Measurements from ENCODE around the gene EHMT1. TPM values are rescaled to one million over a fixed set of nuclear protein-coding genes. Genes with fewer than 3 reads are reported as not detected.
"Not testable (repeated sequence)": the region's sequence is repeated elsewhere in the genome, so short reads cannot be mapped to it uniquely, and the experiment has no call there.

EHMT1 gene
- total RNA-seq, 1 donor from 2014 or later = 64.5 TPM

DNA sequence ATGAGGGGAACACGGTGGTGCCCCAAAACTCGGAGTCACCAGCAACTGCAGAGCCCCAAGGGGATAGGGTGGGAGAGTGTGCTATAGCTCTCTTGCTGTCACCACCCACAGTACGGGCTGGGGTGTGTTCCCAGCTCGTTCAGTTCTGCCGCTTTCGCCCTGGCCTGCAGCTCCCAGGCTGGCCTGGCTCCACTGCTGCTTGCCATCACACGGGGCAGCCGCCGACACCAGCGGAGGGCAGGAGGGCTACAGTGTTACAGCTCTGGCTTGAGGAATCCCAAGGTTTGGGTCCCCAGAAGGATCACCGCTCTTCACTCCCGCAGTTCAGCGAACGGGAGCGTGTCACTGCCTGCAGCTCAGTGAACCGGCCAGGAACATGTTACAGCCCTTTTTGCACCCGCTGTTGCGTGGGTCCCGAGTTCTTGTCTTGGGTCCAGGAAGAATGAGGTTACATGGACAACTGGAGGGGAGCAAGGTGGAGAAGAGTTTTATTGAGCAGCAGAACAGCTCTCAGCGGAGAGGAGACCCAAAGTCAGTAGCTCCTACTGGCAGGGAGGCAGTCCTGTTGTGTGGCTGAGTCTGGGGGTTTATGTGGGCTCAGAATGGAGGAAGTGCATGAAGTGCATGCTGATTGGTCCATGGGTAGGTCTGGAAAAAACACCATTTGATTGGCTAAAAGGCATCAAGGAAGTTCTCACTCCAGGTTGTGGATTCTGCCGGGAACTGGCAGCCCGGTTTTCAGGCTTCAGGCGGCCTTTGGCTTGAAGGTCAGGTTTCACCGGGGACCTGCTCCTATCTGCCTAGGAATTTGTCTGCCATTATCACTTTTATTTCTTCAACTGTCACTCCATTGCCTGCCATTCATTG lies 113.4 kb downstream of the EHMT1 start:
- H3K79me2 ChIP-seq (ENCODE audit: insufficient read depth, low read length) = peaks cover 44% of the 10 kb centered on the region
- no peaks in the 10 kb centered on the region for H3K4me1 ChIP-seq (ENCODE audit: insufficient read depth, low read length)
- H3K9ac ChIP-seq (ENCODE audit: low read length) = no peak overlapping the region
- FAIRE-seq = no peak
- no peak overlapping the region for H3K4me3 ChIP-seq (ENCODE audit: insufficient read depth, low read depth, low read length)
- H4K20me1 ChIP-seq (ENCODE audit: insufficient read depth, low read length) = peaks cover 43% of the 10 kb centered on the region
- Mint-ChIP-seq H3K4me3 (ENCODE audit: unreplicated experiment) (no peak overlapping the region), H3K9me3 (ENCODE audit: unreplicated experiment) (peaks cover 4% of the 10 kb centered on the region), H3K27ac (ENCODE audit: unreplicated experiment) (no peak overlapping the region), H3K27me3 (ENCODE audit: low read depth, unreplicated experiment) (no peaks in the 10 kb centered on the region), H3K4me1 (ENCODE audit: low read depth, unreplicated experiment) (peaks cover 7% of the 10 kb centered on the region), H3K36me3 (ENCODE audit: low read depth, unreplicated experiment) (peaks cover 50% of the 10 kb centered on the region)
- peaks cover 6% of the 10 kb centered on the region for H3K36me3 ChIP-seq (ENCODE audit: insufficient read depth, low read length)
- DNase-seq (ENCODE audit: low read depth) = no peak
- H3K4me2 ChIP-seq (ENCODE audit: low read length) = no peak overlapping the region
- no peak overlapping the region for H3K27ac ChIP-seq (ENCODE audit: low read depth, low read length)
- no peaks in the 10 kb centered on the region for H3K27me3 ChIP-seq (ENCODE audit: insufficient read depth, low read length)
- no peak overlapping the region for H2AFZ ChIP-seq (ENCODE audit: low read depth, low read length)
- H3K9me3 ChIP-seq (ENCODE audit: insufficient read depth, low read depth, low read length) = no peaks in the 10 kb centered on the region
- no peak for TF ChIP-seq EZH2 (IDR thresholded peaks at IDR 0.05; ENCODE audit: insufficient read depth, low read length)
- TF ChIP-seq, protein P1, sequence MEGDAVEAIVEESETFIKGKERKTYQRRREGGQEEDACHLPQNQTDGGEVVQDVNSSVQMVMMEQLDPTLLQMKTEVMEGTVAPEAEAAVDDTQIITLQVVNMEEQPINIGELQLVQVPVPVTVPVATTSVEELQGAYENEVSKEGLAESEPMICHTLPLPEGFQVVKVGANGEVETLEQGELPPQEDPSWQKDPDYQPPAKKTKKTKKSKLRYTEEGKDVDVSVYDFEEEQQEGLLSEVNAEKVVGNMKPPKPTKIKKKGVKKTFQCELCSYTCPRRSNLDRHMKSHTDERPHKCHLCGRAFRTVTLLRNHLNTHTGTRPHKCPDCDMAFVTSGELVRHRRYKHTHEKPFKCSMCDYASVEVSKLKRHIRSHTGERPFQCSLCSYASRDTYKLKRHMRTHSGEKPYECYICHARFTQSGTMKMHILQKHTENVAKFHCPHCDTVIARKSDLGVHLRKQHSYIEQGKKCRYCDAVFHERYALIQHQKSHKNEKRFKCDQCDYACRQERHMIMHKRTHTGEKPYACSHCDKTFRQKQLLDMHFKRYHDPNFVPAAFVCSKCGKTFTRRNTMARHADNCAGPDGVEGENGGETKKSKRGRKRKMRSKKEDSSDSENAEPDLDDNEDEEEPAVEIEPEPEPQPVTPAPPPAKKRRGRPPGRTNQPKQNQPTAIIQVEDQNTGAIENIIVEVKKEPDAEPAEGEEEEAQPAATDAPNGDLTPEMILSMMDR (IDR thresholded peaks at IDR 0.05; ENCODE audit: insufficient read depth, low read depth, low read length) = no peak

DNA sequence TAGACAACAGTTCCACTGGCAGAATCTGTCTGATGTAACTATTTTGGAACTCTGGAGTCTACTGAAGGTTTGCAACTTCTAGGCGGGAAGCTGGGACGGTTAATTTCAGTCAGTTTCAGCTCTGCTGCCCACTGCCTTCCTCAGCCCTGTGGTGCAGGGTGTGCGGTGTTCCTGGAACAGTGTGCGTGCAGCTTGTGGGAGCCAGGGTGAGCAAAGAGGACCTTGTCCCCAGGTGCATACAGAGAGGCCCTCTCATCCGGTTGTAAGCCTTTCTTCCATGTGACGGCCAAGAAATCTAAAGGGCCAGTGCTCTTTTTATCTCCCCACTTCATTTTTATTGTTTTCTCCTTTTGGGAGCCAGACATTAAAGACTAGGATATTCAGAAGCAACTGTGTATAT lies 114.6 kb downstream of the EHMT1 start:
- DNase-seq (ENCODE audit: low read depth) (no peak), FAIRE-seq (no peak)
- Histone ChIP-seq H4K20me1 (ENCODE audit: insufficient read depth, low read length) (peaks cover 35% of the 10 kb centered on the region), H3K9ac (ENCODE audit: low read length) (no peak overlapping the region), H3K27me3 (ENCODE audit: insufficient read depth, low read length) (no peaks in the 10 kb centered on the region), H3K4me1 (ENCODE audit: insufficient read depth, low read length) (no peaks in the 10 kb centered on the region), H3K4me3 (ENCODE audit: insufficient read depth, low read depth, low read length) (no peak overlapping the region), H3K27ac (ENCODE audit: low read depth, low read length) (no peak overlapping the region), H3K4me2 (ENCODE audit: low read length) (no peak overlapping the region), H3K9me3 (ENCODE audit: insufficient read depth, low read depth, low read length) (no peaks in the 10 kb centered on the region), H3K36me3 (ENCODE audit: insufficient read depth, low read length) (peaks cover 4% of the 10 kb centered on the region), H3K79me2 (ENCODE audit: insufficient read depth, low read length) (peaks cover 41% of the 10 kb centered on the region), H2AFZ (ENCODE audit: low read depth, low read length) (no peak overlapping the region)
- Mint-ChIP-seq H3K27me3 (ENCODE audit: low read depth, unreplicated experiment) (no peaks in the 10 kb centered on the region), H3K9me3 (ENCODE audit: unreplicated experiment) (peaks cover 4% of the 10 kb centered on the region), H3K4me3 (ENCODE audit: unreplicated experiment) (no peak overlapping the region), H3K36me3 (ENCODE audit: low read depth, unreplicated experiment) (peaks cover 55% of the 10 kb centered on the region), H3K27ac (ENCODE audit: unreplicated experiment) (no peak overlapping the region), H3K4me1 (ENCODE audit: low read depth, unreplicated experiment) (peaks cover 2% of the 10 kb centered on the region)
- TF ChIP-seq, protein P1 (IDR thresholded peaks at IDR 0.05; ENCODE audit: insufficient read depth, low read depth, low read length) = no peak
- TF ChIP-seq EZH2 (IDR thresholded peaks at IDR 0.05; ENCODE audit: insufficient read depth, low read length) = no peak

DNA sequence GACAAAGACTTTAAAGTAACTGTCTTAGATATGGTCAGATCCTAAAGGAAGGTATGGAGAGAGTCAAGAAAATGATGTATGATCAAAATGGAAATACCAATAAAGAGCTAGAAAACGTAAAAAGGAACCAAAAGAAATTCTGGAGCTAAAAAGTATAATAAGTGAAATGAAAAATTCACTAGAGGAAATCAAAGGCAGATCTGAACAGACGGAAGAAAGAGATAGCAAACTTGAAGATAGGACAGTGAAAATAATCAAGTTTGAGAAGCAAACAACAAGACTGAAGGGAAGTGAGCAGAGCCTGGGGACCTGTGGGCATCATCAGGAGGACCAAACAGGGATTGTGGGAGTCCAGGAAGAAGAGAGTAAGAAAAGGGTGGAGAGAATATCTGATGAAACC lies 115.4 kb downstream of the EHMT1 start:
- H3K4me2 ChIP-seq (ENCODE audit: low read length) = no peak overlapping the region
- DNase-seq (ENCODE audit: low read depth) (no peak), FAIRE-seq (no peak)
- no peak for TF ChIP-seq EZH2 (IDR thresholded peaks at IDR 0.05; ENCODE audit: insufficient read depth, low read length)
- TF ChIP-seq, protein P1 (IDR thresholded peaks at IDR 0.05; ENCODE audit: insufficient read depth, low read depth, low read length) = no peak
- H3K4me3 ChIP-seq (ENCODE audit: insufficient read depth, low read depth, low read length) = no peak overlapping the region
- no peak overlapping the region for H3K9ac ChIP-seq (ENCODE audit: low read length)
- H3K9me3 ChIP-seq (ENCODE audit: insufficient read depth, low read depth, low read length) = no peaks in the 10 kb centered on the region
- peaks cover 31% of the 10 kb centered on the region for H4K20me1 ChIP-seq (ENCODE audit: insufficient read depth, low read length)
- Mint-ChIP-seq H3K4me1 (ENCODE audit: low read depth, unreplicated experiment) (no peaks in the 10 kb centered on the region), H3K4me3 (ENCODE audit: unreplicated experiment) (no peak overlapping the region), H3K27me3 (ENCODE audit: low read depth, unreplicated experiment) (no peaks in the 10 kb centered on the region), H3K36me3 (ENCODE audit: low read depth, unreplicated experiment) (peaks cover 51% of the 10 kb centered on the region), H3K27ac (ENCODE audit: unreplicated experiment) (no peak overlapping the region), H3K9me3 (ENCODE audit: unreplicated experiment) (peaks cover 4% of the 10 kb centered on the region)
- peaks cover 3% of the 10 kb centered on the region for H3K36me3 ChIP-seq (ENCODE audit: insufficient read depth, low read length)
- no peaks in the 10 kb centered on the region for H3K4me1 ChIP-seq (ENCODE audit: insufficient read depth, low read length)
- no peak overlapping the region for H2AFZ ChIP-seq (ENCODE audit: low read depth, low read length)
- H3K27me3 ChIP-seq (ENCODE audit: insufficient read depth, low read length) = no peaks in the 10 kb centered on the region
- H3K79me2 ChIP-seq (ENCODE audit: insufficient read depth, low read length) = peaks cover 41% of the 10 kb centered on the region
- H3K27ac ChIP-seq (ENCODE audit: low read depth, low read length) = no peak overlapping the region

DNA sequence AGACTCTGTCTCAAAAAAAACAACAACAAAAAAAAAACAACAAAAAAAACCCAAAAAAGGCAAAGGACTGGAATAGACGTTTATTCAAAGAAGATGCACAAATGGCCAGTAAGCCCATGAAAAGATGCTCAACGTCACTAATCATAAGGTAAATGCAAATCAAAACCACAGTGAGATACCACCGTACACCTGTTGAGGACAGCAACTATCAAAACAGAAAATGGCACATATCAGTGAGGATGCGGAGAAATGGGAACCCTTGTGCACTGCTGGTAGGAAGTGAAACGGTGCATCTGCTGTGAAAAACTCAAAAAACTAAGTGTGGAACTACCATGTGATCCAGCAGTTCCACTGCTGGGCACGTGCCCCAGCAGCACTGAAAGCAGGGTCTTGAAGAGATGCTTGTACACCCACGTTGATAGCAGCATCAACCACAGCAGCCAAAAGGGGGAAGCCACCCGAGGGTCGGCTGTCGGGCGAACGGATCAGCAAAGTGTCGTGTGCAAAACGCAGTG lies 119.4 kb downstream of the EHMT1 start:
- H3K9me3 Mint-ChIP-seq (ENCODE audit: unreplicated experiment); H3K36me3 ChIP-seq (ENCODE audit: insufficient read depth, low read length); H3K4me3 Mint-ChIP-seq (ENCODE audit: unreplicated experiment); H3K27me3 Mint-ChIP-seq (ENCODE audit: low read depth, unreplicated experiment); H3K27me3 ChIP-seq (ENCODE audit: insufficient read depth, low read length); H2AFZ ChIP-seq (ENCODE audit: low read depth, low read length); H3K4me1 ChIP-seq (ENCODE audit: insufficient read depth, low read length); H3K27ac ChIP-seq (ENCODE audit: low read depth, low read length); H3K27ac Mint-ChIP-seq (ENCODE audit: unreplicated experiment); FAIRE-seq; H3K9me3 ChIP-seq (ENCODE audit: insufficient read depth, low read depth, low read length); H3K4me3 ChIP-seq (ENCODE audit: insufficient read depth, low read depth, low read length); DNase-seq (ENCODE audit: low read depth); H3K9ac ChIP-seq (ENCODE audit: low read length); H3K4me2 ChIP-seq (ENCODE audit: low read length): not testable (repeated sequence)
- Histone ChIP-seq H3K79me2 (ENCODE audit: insufficient read depth, low read length) (peaks cover 17% of the 10 kb centered on the region), H4K20me1 (ENCODE audit: insufficient read depth, low read length) (peaks cover 44% of the 10 kb centered on the region)
- Mint-ChIP-seq H3K4me1 (ENCODE audit: low read depth, unreplicated experiment) (peaks cover 17% of the 10 kb centered on the region), H3K36me3 (ENCODE audit: low read depth, unreplicated experiment) (peaks cover 37% of the 10 kb centered on the region)

Data from astrocyte (in vitro differentiated cells and primary cell).